ENCODE data around the gene GALNTL6. TPM values are rescaled to one million over a fixed set of nuclear protein-coding genes. Genes with fewer than 3 reads are reported as not detected.

The GALNTL6 gene
- total RNA-seq, 4 donors from 2014 or later, result 0.30 to 1.3 (median 0.60) TPM

DNA sequence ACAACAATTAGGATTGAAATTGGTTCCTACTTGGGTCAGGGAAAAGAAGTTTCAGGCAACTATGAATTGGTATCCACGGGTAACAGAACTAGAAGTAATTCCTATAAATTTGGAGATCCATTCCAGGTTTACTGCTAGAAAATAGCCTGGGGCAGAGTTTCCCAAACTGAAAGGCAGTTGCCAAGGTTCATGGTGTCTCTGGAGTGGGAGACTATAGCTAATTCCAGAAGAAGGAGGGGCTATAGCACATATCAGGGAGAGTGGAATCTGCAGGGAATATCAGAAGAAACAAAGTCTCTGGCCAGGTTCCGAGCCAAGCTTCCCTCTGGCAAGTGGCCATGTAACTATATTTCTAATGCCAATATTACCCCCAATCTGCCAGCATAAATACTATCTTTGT is 166.3 kb downstream of the GALNTL6 start:
- WGBS, 2 donors, result 33 to 35% methylated on average over 2 of the region's 2 CpGs
- no peak for TF ChIP-seq POLR2A (IDR thresholded peaks at IDR 0.05)
- TF ChIP-seq, protein P1, sequence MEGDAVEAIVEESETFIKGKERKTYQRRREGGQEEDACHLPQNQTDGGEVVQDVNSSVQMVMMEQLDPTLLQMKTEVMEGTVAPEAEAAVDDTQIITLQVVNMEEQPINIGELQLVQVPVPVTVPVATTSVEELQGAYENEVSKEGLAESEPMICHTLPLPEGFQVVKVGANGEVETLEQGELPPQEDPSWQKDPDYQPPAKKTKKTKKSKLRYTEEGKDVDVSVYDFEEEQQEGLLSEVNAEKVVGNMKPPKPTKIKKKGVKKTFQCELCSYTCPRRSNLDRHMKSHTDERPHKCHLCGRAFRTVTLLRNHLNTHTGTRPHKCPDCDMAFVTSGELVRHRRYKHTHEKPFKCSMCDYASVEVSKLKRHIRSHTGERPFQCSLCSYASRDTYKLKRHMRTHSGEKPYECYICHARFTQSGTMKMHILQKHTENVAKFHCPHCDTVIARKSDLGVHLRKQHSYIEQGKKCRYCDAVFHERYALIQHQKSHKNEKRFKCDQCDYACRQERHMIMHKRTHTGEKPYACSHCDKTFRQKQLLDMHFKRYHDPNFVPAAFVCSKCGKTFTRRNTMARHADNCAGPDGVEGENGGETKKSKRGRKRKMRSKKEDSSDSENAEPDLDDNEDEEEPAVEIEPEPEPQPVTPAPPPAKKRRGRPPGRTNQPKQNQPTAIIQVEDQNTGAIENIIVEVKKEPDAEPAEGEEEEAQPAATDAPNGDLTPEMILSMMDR (IDR thresholded peaks at IDR 0.05), result no peak

DNA sequence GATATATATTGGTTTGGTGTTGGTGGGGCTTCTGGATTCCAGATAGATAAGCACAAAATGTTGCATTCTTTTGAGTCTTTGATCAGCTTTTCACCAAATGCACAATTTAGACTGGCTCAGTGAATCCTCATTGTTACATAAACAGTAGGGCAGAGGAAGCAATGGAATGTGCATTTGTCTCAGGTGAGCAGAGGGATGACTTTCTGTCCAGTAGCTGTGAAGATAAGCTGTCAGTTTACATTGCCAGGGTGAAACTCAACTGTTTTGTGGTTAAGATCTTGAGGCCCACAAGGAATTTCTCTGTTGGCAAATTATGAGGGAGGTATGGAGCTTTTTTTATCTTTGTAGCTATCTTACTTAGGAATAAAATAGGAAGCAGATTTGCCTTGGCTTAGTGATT is 168.0 kb downstream of the GALNTL6 start:
- intact Hi-C loops (cut with DNase I; ENCODE audit: low total_unique reads), result no loop called here
- no peak for DNase-seq (ENCODE audit: low spot score in 2 of 2)
- H3K4me3 ChIP-seq (ENCODE audit: low read depth, poor library complexity, severe bottlenecking), result no peak overlapping the region
- TF ChIP-seq POLR2A (IDR thresholded peaks at IDR 0.05), result no peak
- TF ChIP-seq, protein P1 (IDR thresholded peaks at IDR 0.05), result no peak

More for the DNA sequence above, 166.3 kb downstream of the GALNTL6 start:
- intact Hi-C loops (cut with DNase I; ENCODE audit: low total_unique reads), result no loop called here
- DNase-seq (ENCODE audit: low spot score in 2 of 2), result no peak
- no peak overlapping the region for H3K4me3 ChIP-seq (ENCODE audit: low read depth, poor library complexity, severe bottlenecking)

DNA sequence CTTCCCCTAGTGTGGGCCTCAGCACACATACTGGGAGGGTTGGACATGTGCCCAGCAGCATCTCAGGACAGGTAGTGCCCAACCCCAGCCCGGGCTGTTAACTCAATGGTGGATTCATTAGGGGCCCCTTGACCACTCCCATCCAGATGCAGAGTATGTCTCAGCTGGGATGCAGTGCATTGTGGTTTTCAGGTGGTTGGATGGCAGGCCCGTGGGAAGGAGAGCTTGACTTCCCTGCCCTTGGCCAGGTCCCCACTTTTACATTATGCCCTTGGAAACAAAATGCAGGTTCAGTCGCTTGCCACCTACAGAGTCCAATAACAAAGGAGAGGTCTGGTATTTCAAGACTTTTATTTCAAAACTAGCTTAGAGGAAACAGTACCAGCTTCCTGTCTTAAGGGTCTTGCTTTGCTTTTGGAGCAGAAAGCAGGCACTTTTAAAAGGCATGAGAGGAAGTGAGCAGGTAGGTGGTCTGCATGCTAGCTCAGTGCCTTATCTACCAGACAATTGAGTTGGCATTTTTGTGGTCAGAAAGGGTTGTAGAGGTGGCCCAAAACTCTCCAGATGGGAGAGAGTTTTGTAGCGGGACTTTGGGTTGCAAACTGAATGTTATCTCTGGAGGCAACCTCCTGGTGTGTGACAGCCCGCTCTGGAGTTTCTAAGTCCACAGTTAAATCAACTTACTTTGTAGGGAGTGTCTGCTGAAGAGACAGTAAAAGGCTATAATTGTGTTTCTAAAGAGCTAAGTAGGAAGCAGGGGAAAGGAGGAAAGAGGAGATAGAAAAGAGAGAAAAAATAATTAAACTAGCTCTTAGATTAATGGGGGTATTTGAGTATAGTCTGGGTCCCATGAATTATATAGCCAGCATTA is 171.0 kb downstream of the GALNTL6 start:
- WGBS, 2 donors, result 87 to 90% methylated on average over 4 to 5 of the region's 5 CpGs
- intact Hi-C loops (cut with DNase I; ENCODE audit: low total_unique reads), result no loop called here
- H3K4me3 ChIP-seq (ENCODE audit: low read depth, poor library complexity, severe bottlenecking), result no peak overlapping the region
- TF ChIP-seq, protein P1 (IDR thresholded peaks at IDR 0.05), result no peak
- TF ChIP-seq POLR2A (IDR thresholded peaks at IDR 0.05), result no peak
- DNase-seq (ENCODE audit: low spot score in 2 of 2), result no peak

DNA sequence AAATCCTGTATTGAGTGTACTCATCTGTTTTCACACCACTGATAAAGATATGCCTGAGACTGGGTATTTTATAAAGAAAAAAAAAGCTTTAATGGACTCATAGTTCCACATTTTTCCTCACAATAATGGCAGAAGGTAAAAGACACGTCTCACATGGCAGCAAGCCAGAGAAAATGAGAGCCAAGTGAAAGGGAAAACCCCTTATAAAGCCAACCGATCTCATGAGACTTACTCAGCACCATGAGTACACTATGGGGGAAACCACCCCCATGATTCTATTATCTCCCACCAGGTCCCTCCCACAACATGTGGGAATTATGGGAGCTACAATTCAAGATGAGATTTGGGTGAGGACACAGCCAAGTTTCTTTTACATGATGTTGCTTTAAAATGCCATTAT is 171.9 kb downstream of the GALNTL6 start:
- no peak for DNase-seq (ENCODE audit: low spot score in 2 of 2)
- no peak overlapping the region for H3K4me3 ChIP-seq (ENCODE audit: low read depth, poor library complexity, severe bottlenecking)
- WGBS, 2 donors, result 23 to 37% methylated on average over 2 of the region's 2 CpGs
- TF ChIP-seq, protein P1 (IDR thresholded peaks at IDR 0.05), result no peak
- TF ChIP-seq POLR2A (IDR thresholded peaks at IDR 0.05), result no peak
- intact Hi-C loops (cut with DNase I; ENCODE audit: low total_unique reads), result no loop called here

DNA sequence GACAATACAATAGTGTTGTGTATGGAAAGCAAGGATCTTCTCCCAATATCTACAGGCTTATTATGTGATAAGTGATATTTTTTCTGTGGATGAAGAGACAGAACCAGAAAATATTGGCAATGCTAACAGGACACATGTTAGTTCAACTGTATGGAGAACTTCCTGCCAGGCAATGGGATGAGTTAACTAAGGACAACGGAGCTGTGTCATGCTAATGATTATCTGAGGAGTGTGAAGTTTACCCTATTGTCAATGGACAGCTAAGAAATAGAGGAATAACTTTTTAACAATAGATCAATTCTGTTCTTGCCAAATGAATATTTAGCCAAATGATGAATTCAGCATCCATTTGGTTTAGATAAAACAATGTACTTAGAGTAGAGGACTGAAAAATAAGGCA is 180.0 kb downstream of the GALNTL6 start:
- TF ChIP-seq, protein P1 (IDR thresholded peaks at IDR 0.05), result no peak
- TF ChIP-seq POLR2A (IDR thresholded peaks at IDR 0.05), result no peak
- H3K4me3 ChIP-seq (ENCODE audit: low read depth, poor library complexity, severe bottlenecking), result no peak overlapping the region
- 59 to 76% methylated on average over 1 of the region's 1 CpG for WGBS, 2 donors
- intact Hi-C loops (cut with DNase I; ENCODE audit: low total_unique reads), result no loop called here
- no peak for DNase-seq (ENCODE audit: low spot score in 2 of 2)

DNA sequence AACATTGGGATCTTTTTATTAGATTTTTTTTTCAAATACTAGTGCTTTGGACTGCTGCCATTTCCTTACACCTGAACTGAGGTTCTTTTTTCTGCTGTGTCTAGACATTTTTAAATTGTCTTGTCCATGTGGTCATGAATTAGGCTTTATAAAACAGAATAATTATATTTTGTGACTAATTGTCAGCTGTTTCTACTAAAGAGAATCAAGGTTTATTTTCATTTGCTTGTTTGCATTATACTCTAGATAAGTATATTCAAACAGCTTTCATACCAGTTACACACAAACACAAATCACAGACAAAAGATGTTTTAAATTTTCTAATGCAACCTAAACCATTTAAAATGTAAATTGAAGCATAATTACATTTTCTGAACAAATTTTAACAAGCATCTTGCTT is 194.7 kb downstream of the GALNTL6 start:
- intact Hi-C loops (cut with DNase I; ENCODE audit: low total_unique reads), result no loop called here
- no peak for TF ChIP-seq POLR2A (IDR thresholded peaks at IDR 0.05)
- TF ChIP-seq, protein P1 (IDR thresholded peaks at IDR 0.05), result no peak
- no peak overlapping the region for H3K4me3 ChIP-seq (ENCODE audit: low read depth, poor library complexity, severe bottlenecking)
- no peak for DNase-seq (ENCODE audit: low spot score in 2 of 2)

Data from lower leg skin (tissue), 4 donors.